ENCODE measurements around the gene EFCAB14.

Gene EFCAB14

GRCh38 chr1:46643368-46643775, 75.5 kb downstream of the EFCAB14 start:
- TF ChIP-seq CEBPB (IDR thresholded peaks at IDR 0.05), result 0 out of 2 replicates have a peak, but pooled peaks have one; percentile 22
- TF ChIP-seq ZBTB7A (IDR thresholded peaks at IDR 0.05; ENCODE audit: low read depth), result no peak
- TF ChIP-seq TAF1 (IDR thresholded peaks at IDR 0.05; ENCODE audit: low read depth), result no peak
- TF ChIP-seq NFIC (IDR thresholded peaks at IDR 0.05), result peak; percentile 94
- TF ChIP-seq EP300 (IDR thresholded peaks at IDR 0.05; ENCODE audit: borderline replicate concordance), result peak; percentile 43; the same call in 1 of the 2 replicates
- no peak for TF ChIP-seq FOXM1 (IDR thresholded peaks at IDR 0.05; ENCODE audit: borderline replicate concordance, low read depth)
- no peak for TF ChIP-seq YY1 (IDR thresholded peaks at IDR 0.05; ENCODE audit: low read depth)
- peak; percentile 60; the same call in 1 of the 2 replicates for TF ChIP-seq TEAD4 (IDR thresholded peaks at IDR 0.05)
- TF ChIP-seq USF1 (IDR thresholded peaks at IDR 0.05), result no peak
- 0 out of 2 replicates have a peak, but pooled peaks have one; percentile 0 for TF ChIP-seq RAD21 (IDR thresholded peaks at IDR 0.05; ENCODE audit: low read depth)
- no peak for TF ChIP-seq EGR1 (IDR thresholded peaks at IDR 0.05)
- TF ChIP-seq CREB1 (IDR thresholded peaks at IDR 0.05; ENCODE audit: low read depth), result no peak
- 0 out of 2 replicates have a peak, but pooled peaks have one; percentile 49 for TF ChIP-seq TCF12 (IDR thresholded peaks at IDR 0.05; ENCODE audit: low read depth)
- no peak for TF ChIP-seq MAX (IDR thresholded peaks at IDR 0.05)

GRCh38 chr1:46642115-46642680, 76.7 kb downstream of the EFCAB14 start:
- no peak for TF ChIP-seq REST (IDR thresholded peaks at IDR 0.05; ENCODE audit: low read depth)
- no peak for TF ChIP-seq EGR1 (IDR thresholded peaks at IDR 0.05)
- no peak for TF ChIP-seq RAD21 (IDR thresholded peaks at IDR 0.05; ENCODE audit: low read depth)
- no peak for TF ChIP-seq YY1 (IDR thresholded peaks at IDR 0.05; ENCODE audit: low read depth)
- no peak for TF ChIP-seq TAF1 (IDR thresholded peaks at IDR 0.05; ENCODE audit: low read depth)
- no peak for TF ChIP-seq USF1 (IDR thresholded peaks at IDR 0.05)
- TF ChIP-seq NFIC (IDR thresholded peaks at IDR 0.05), result no peak
- TF ChIP-seq TCF12 (IDR thresholded peaks at IDR 0.05; ENCODE audit: low read depth), result no peak
- TF ChIP-seq CREB1 (IDR thresholded peaks at IDR 0.05; ENCODE audit: low read depth), result no peak

GRCh38 chr1:46639547-46639946, 79.4 kb downstream of the EFCAB14 start:
- TF ChIP-seq TAF1 (IDR thresholded peaks at IDR 0.05; ENCODE audit: low read depth) (no peak), TCF12 (IDR thresholded peaks at IDR 0.05; ENCODE audit: low read depth) (no peak), FOXM1 (IDR thresholded peaks at IDR 0.05; ENCODE audit: borderline replicate concordance, low read depth) (no peak), EGR1 (IDR thresholded peaks at IDR 0.05) (no peak), USF1 (IDR thresholded peaks at IDR 0.05) (no peak), ZBTB7A (IDR thresholded peaks at IDR 0.05; ENCODE audit: low read depth) (no peak)

GRCh38 chr1:46638921-46639320, 80.0 kb downstream of the EFCAB14 start:
- no peak for TF ChIP-seq MAX (IDR thresholded peaks at IDR 0.05)
- TF ChIP-seq TAF1 (IDR thresholded peaks at IDR 0.05; ENCODE audit: low read depth), result no peak
- TF ChIP-seq USF1 (IDR thresholded peaks at IDR 0.05), result no peak
- TF ChIP-seq CREB1 (IDR thresholded peaks at IDR 0.05; ENCODE audit: low read depth), result no peak
- no peak for TF ChIP-seq ZBTB7A (IDR thresholded peaks at IDR 0.05; ENCODE audit: low read depth)
- TF ChIP-seq YY1 (IDR thresholded peaks at IDR 0.05; ENCODE audit: low read depth), result no peak
- no peak for TF ChIP-seq TEAD4 (IDR thresholded peaks at IDR 0.05)
- TF ChIP-seq TCF12 (IDR thresholded peaks at IDR 0.05; ENCODE audit: low read depth), result no peak
- no peak for TF ChIP-seq REST (IDR thresholded peaks at IDR 0.05; ENCODE audit: low read depth)
- TF ChIP-seq EGR1 (IDR thresholded peaks at IDR 0.05), result no peak
- TF ChIP-seq EP300 (IDR thresholded peaks at IDR 0.05; ENCODE audit: borderline replicate concordance), result no peak
- no peak for TF ChIP-seq NFIC (IDR thresholded peaks at IDR 0.05)
- TF ChIP-seq RAD21 (IDR thresholded peaks at IDR 0.05; ENCODE audit: low read depth), result no peak
- no peak for TF ChIP-seq FOXM1 (IDR thresholded peaks at IDR 0.05; ENCODE audit: borderline replicate concordance, low read depth)

Data from Ishikawa (cell line).